K562 (cell line): ENCODE data around the gene ACADL. TPM values are rescaled to one million over a fixed set of nuclear protein-coding genes. Genes with fewer than 3 reads are reported as not detected.
A peak's percentile ranks its signal among the peaks of the same experiment; 100 is the strongest.

Source experiments
- ATAC-seq: fragments of 200-7000 bp; cut with Tn5 transposase; 3 replicates; pipeline ENCODE4 v1.9.1; 2020; ENCODE audit warnings: moderate library complexity
- BruUV-seq: library from RNA; stranded (reverse); fragments of 400-500 nt; replicated peaks from 2 replicates; lab custom pipeline; 2021; lab: Mats Ljungman, UMichigan
- CTCF ChIA-PET: fragments of 300-600 bp; formaldehyde crosslinking; extraction: SDS; loops from one replicate; lab custom pipeline; 2021; ENCODE audit warnings: low intra/inter-chr PET ratio; lab: Yijun Ruan, JAX
- POLR2A ChIA-PET: fragments of 300-600, 350-650 bp; sonication (Branson Sonifier 250); formaldehyde crosslinking; extraction: SDS; loops from one replicate; lab custom pipeline; 2021; ENCODE audit warnings: antibody characterized with exemption, inconsistent platforms; lab: Yijun Ruan, JAX
- DNase-seq, 4 experiments: peaks; one replicate each; pipeline versions ENCODE4 v3.0.0 to v3.0.0-alpha.2; 2011 to 2018; ENCODE audit warnings: low spot score in 3 of 4, mixed read lengths in 3 of 4; ENCODE audit errors: extremely low read depth in 1 of 4
- FAIRE-seq: peaks from 2 replicates; lab custom pipeline; 2011; peaks lifted over from hg19 to GRCh38; lab: Jason Lieb, UNC
- H2AFZ ChIP-seq: 2 replicates; pipeline ENCODE4 v1.6.0; 2011; ENCODE audit warnings: low read depth, low read length, control low read depth, inconsistent platforms
- H3K27ac ChIP-seq: fragments of 200-600 bp; 3 replicates; pipeline ENCODE4 v1.8.0; 2011; ENCODE audit warnings: low read depth, mild to moderate bottlenecking, control low read depth, inconsistent platforms, low read length, moderate library complexity, mixed read lengths; ENCODE audit errors: extremely low read depth
- H3K27me3 ChIP-seq, 2 experiments: fragments of 300-600 bp in 1 of 2; 2 replicates in 1 of 2; 3 replicates in 1 of 2; pipeline versions ENCODE4 v1.6.0 to v1.8.0; 2011; ENCODE audit warnings: inconsistent platforms in 2 of 2, low read length in 2 of 2, mild to moderate bottlenecking in 1 of 2, mixed read lengths in 1 of 2, moderate library complexity in 1 of 2; ENCODE audit not compliant: control insufficient read depth in 2 of 2, insufficient read depth in 2 of 2
- H3K36me3 ChIP-seq: fragments of 300-600 bp; 3 replicates; pipeline ENCODE4 v1.8.0; 2011; ENCODE audit warnings: mild to moderate bottlenecking, low read length, inconsistent platforms; ENCODE audit not compliant: control insufficient read depth, insufficient read depth
- H3K4me1 ChIP-seq, 2 experiments: fragments of 200-600 bp in 1 of 2; replicated peaks in 1 of 2; 2 replicates in 1 of 2; 3 replicates in 1 of 2; pipeline versions ENCODE4 v1.5.1 to v1.8.0; 2011; ENCODE audit warnings: inconsistent platforms in 2 of 2, low read length in 2 of 2, mild to moderate bottlenecking in 1 of 2, mixed read lengths in 1 of 2, moderate library complexity in 1 of 2; ENCODE audit not compliant: control insufficient read depth in 2 of 2, insufficient read depth in 2 of 2
- H3K4me2 ChIP-seq: 2 replicates; pipeline ENCODE4 v1.6.1; 2011; ENCODE audit warnings: low read length, control low read depth, inconsistent platforms, mixed read lengths; ENCODE audit not compliant: insufficient read depth
- H3K4me3 ChIP-seq: fragments of 200-600 bp; sonication (generic), shearing (Covaris generic); 2 replicates; pipeline ENCODE4 v1.5.1; 2016; ENCODE audit warnings: control low read depth, inconsistent platforms
- H3K79me2 ChIP-seq: fragments of 200-600 bp; 3 replicates; pipeline ENCODE4 v1.8.0; 2011; ENCODE audit warnings: low read length, inconsistent platforms; ENCODE audit not compliant: control insufficient read depth, insufficient read depth
- H3K9ac ChIP-seq, 2 experiments: 2 replicates each; pipeline versions ENCODE4 v1.6.0 to v1.6.1; 2011; ENCODE audit warnings: low read depth in 2 of 2, low read length in 2 of 2, control low read depth in 1 of 2, inconsistent platforms in 1 of 2, mild to moderate bottlenecking in 1 of 2, mixed read lengths in 1 of 2; ENCODE audit not compliant: insufficient read depth in 1 of 2
- H3K9me1 ChIP-seq: one replicate; pipeline ENCODE4 v1.6.0; 2011; ENCODE audit warnings: inconsistent platforms, mild to moderate bottlenecking, low read length, moderate library complexity; ENCODE audit not compliant: control insufficient read depth, insufficient read depth
- H3K9me3 ChIP-seq: replicated peaks from 2 replicates; pipeline ENCODE4 v1.5.1; 2011; ENCODE audit warnings: low read depth, low read length, inconsistent platforms; ENCODE audit not compliant: control insufficient read depth, insufficient read depth
- H4K20me1 ChIP-seq: replicated peaks from 2 replicates; pipeline ENCODE4 v1.6.1; 2011; ENCODE audit warnings: low read length, inconsistent platforms, mixed read lengths; ENCODE audit not compliant: control insufficient read depth, insufficient read depth
- ATF3 ChIP-seq, 2 experiments: fragments of 450-650 bp in 1 of 2; sonication (generic) in 1 of 2; formaldehyde crosslinking in 1 of 2; IDR thresholded peaks in 1 of 2; conservative IDR thresholded peaks in 1 of 2; 2 replicates each; pipeline versions ENCODE4 v1.6.1 to v1.8.1; 2016 to 2023; ENCODE audit warnings: mild to moderate bottlenecking in 2 of 2, moderate library complexity in 2 of 2, inconsistent platforms in 1 of 2, missing genetic modification reagents in 1 of 2
- EZH2 ChIP-seq: IDR thresholded peaks from 2 replicates; pipeline ENCODE4 v1.6.1; 2012; ENCODE audit warnings: low read depth, mild to moderate bottlenecking, inconsistent platforms, low read length, borderline replicate concordance
- HDAC8 ChIP-seq: fragments of 450-650 bp; IDR thresholded peaks from 2 replicates; pipeline ENCODE4 v1.6.1; 2016; ENCODE audit warnings: mild to moderate bottlenecking, missing genetic modification characterization, moderate library complexity, missing compliant biosample characterization
- MAFF ChIP-seq: IDR thresholded peaks from 2 replicates; pipeline ENCODE4 v1.6.1; 2012; ENCODE audit warnings: low read length, improper control_type of control experiment
- MTA3 ChIP-seq: fragments of 450-650 bp; formaldehyde crosslinking; IDR thresholded peaks from 2 replicates; pipeline ENCODE4 v1.6.1; 2017; ENCODE audit warnings: mild to moderate bottlenecking, borderline replicate concordance
- NFE2L1 ChIP-seq: fragments of 450-650 bp; IDR thresholded peaks from 2 replicates; pipeline ENCODE4 v1.6.1; 2016; ENCODE audit warnings: missing genetic modification characterization, low read depth, mild to moderate bottlenecking, missing compliant biosample characterization, moderate library complexity, borderline replicate concordance
- PHF20 ChIP-seq: fragments of 450-650 bp; IDR thresholded peaks from 2 replicates; pipeline ENCODE4 v1.6.1; 2018; ENCODE audit not compliant: partially characterized antibody
- SMARCC2 ChIP-seq: fragments of 450-650 bp; IDR thresholded peaks from 2 replicates; pipeline ENCODE4 v1.6.1; 2017; ENCODE audit warnings: antibody characterized with exemption, moderate library complexity, mild to moderate bottlenecking, low read depth
- SREBF2 ChIP-seq: sonication (generic); formaldehyde crosslinking; IDR thresholded peaks from 2 replicates; pipeline ENCODE4 v1.4.0; 2020; ENCODE audit warnings: mild to moderate bottlenecking, missing genetic modification reagents
- TRIM28 ChIP-seq: fragments of 450-650 bp; IDR thresholded peaks from 2 replicates; pipeline ENCODE4 v1.6.1; 2017
- in situ Hi-C: fragments of 300-500 bp; cut with MboI; formaldehyde crosslinking; loops from 4 replicates; pipeline ENCODE4 v1.15.0; 2018; ENCODE audit warnings: inconsistent platforms, mixed read lengths
- intact Hi-C: fragments of 100-400 bp; cut with micrococcal nuclease; formaldehyde crosslinking; loops from 2 replicates; pipeline ENCODE4 v1.14.2; 2022
- polyA plus RNA-seq, 8 experiments: library from polyadenylated mRNA; depleted of rRNA in 4 of 8; stranded (reverse) in 5 of 8; unstranded in 3 of 8; fragments of >200 nt; fragmentation: Nextera tagmentation in 2 of 8; fragmentation: Illumina TruSeq in 1 of 8; extraction: Ambion mirVana in 2 of 8; extraction: Trizol in 1 of 8; gene quantifications; 2 replicates each; pipeline versions ENCODE4 v1.2.1 to v1.2.3, GENCODE V29; 2011 to 2014; ENCODE audit warnings: inconsistent platforms in 1 of 8, missing spikeins in 1 of 8
- total RNA-seq, 7 experiments: library from RNA; depleted of rRNA in 6 of 7; stranded (reverse); fragments of >200 nt in 6 of 7; fragmentation: Illumina TruSeq in 2 of 7; extraction: Trizol in 2 of 7; gene quantifications; 2 replicates each; pipeline versions ENCODE4 v1.2.1 to v1.2.3, GENCODE V29; 2011 to 2021; ENCODE audit warnings: low replicate concordance in 1 of 7
- TF ChIP-seq, protein P1 (sequence below): fragments of 450-650 bp; formaldehyde crosslinking; IDR thresholded peaks from 2 replicates; pipeline ENCODE4 v1.4.0; 2022; ENCODE audit warnings: missing genetic modification characterization
- TF ChIP-seq, protein P2 (sequence below): fragments of 450-650 bp; IDR thresholded peaks from 2 replicates; pipeline ENCODE4 v1.6.1; 2018; ENCODE audit warnings: mild to moderate bottlenecking, low read depth; ENCODE audit not compliant: partially characterized antibody
- TF ChIP-seq, protein P3 (sequence below): fragments of 150-350 bp; IDR thresholded peaks from 2 replicates; pipeline ENCODE4 v1.6.1; 2014; ENCODE audit warnings: low read depth, mild to moderate bottlenecking, low read length, borderline replicate concordance

Gene ACADL
- total and polyA plus RNA-seq, 9 of the 15 experiments (the other 6 are each of a cell fraction or from before 2014, with no cell fraction given) = 0.07 TPM; not detected in 8

- TF ChIP-seq, protein P1, sequence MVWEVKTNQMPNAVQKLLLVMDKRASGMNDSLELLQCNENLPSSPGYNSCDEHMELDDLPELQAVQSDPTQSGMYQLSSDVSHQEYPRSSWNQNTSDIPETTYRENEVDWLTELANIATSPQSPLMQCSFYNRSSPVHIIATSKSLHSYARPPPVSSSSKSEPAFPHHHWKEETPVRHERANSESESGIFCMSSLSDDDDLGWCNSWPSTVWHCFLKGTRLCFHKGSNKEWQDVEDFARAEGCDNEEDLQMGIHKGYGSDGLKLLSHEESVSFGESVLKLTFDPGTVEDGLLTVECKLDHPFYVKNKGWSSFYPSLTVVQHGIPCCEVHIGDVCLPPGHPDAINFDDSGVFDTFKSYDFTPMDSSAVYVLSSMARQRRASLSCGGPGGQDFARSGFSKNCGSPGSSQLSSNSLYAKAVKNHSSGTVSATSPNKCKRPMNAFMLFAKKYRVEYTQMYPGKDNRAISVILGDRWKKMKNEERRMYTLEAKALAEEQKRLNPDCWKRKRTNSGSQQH (CRISPR knock-in tag) = no peak
- TF ChIP-seq TRIM28 = no peak
- TF ChIP-seq NFE2L1 (tag) = no peak
- TF ChIP-seq MAFF = no peak
Measured at GRCh38 chr2:210199854-210200253, 25.4 kb downstream of the ACADL start (continued).

- Histone ChIP-seq H3K9ac (no peak overlapping the region), H3K27ac (no peak overlapping the region), H3K9me3 (no peaks in the 10 kb centered on the region), H3K9me1 (no peaks in the 10 kb centered on the region), H3K27me3 (no peaks in the 10 kb centered on the region), H3K4me3 (no peak overlapping the region), H3K36me3 (no peaks in the 10 kb centered on the region), H3K4me1 (no peaks in the 10 kb centered on the region), H4K20me1 (no peaks in the 10 kb centered on the region), H3K4me2 (no peak overlapping the region), H2AFZ (no peak overlapping the region), H3K79me2 (no peaks in the 10 kb centered on the region)
- DNase-seq = peak; percentile 9 to 23 (median 18)
- ChIA-PET POLR2A (no interaction called here), CTCF (interaction anchor here (1.3 kb wide), 1 partner anchor 222 kb away, joined by 11 read pairs; no protein-coding TSS in a partner anchor)
- FAIRE-seq = no peak
- BruUV-seq = no TSS peak
- intact Hi-C loops (loop anchor here (1.0 to 10.0 kb wide), 3 partner anchors 774 to 1804 kb away; partner anchors contain the start of gene MAP2), in situ Hi-C loops (loop anchor here (5.0 to 25.0 kb wide), 2 partner anchors 222 to 1812 kb away; no protein-coding TSS in a partner anchor)
- no peak for ATAC-seq
- TF ChIP-seq PHF20 (no peak), HDAC8 (tag) (no peak), SMARCC2 (no peak), MTA3 (no peak), SREBF2 (CRISPR knock-in tag) (no peak), EZH2 (no peak), ATF3 (IDR thresholded peaks at IDR 0.05) (no peak), ATF3 (CRISPR knock-in tag; conservative IDR thresholded peaks at IDR 0.05) (no peak)
- TF ChIP-seq, protein P2, sequence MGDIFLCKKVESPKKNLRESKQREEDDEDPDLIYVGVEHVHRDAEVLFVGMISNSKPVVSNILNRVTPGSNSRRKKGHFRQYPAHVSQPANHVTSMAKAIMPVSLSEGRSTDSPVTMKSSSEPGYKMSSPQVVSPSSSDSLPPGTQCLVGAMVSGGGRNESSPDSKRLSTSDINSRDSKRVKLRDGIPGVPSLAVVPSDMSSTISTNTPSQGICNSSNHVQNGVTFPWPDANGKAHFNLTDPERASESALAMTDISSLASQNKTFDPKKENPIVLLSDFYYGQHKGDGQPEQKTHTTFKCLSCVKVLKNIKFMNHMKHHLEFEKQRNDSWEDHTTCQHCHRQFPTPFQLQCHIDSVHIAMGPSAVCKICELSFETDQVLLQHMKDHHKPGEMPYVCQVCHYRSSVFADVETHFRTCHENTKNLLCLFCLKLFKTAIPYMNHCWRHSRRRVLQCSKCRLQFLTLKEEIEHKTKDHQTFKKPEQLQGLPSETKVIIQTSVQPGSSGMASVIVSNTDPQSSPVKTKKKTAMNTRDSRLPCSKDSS = no peak
- TF ChIP-seq, protein P3, sequence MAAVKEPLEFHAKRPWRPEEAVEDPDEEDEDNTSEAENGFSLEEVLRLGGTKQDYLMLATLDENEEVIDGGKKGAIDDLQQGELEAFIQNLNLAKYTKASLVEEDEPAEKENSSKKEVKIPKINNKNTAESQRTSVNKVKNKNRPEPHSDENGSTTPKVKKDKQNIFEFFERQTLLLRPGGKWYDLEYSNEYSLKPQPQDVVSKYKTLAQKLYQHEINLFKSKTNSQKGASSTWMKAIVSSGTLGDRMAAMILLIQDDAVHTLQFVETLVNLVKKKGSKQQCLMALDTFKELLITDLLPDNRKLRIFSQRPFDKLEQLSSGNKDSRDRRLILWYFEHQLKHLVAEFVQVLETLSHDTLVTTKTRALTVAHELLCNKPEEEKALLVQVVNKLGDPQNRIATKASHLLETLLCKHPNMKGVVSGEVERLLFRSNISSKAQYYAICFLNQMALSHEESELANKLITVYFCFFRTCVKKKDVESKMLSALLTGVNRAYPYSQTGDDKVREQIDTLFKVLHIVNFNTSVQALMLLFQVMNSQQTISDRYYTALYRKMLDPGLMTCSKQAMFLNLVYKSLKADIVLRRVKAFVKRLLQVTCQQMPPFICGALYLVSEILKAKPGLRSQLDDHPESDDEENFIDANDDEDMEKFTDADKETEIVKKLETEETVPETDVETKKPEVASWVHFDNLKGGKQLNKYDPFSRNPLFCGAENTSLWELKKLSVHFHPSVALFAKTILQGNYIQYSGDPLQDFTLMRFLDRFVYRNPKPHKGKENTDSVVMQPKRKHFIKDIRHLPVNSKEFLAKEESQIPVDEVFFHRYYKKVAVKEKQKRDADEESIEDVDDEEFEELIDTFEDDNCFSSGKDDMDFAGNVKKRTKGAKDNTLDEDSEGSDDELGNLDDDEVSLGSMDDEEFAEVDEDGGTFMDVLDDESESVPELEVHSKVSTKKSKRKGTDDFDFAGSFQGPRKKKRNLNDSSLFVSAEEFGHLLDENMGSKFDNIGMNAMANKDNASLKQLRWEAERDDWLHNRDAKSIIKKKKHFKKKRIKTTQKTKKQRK = no peak
Measured at GRCh38 chr2:210199186-210199765, 26.0 kb downstream of the ACADL start.
